Measurements from ENCODE around the gene DENND5A.

- TF ChIP-seq, protein P1, sequence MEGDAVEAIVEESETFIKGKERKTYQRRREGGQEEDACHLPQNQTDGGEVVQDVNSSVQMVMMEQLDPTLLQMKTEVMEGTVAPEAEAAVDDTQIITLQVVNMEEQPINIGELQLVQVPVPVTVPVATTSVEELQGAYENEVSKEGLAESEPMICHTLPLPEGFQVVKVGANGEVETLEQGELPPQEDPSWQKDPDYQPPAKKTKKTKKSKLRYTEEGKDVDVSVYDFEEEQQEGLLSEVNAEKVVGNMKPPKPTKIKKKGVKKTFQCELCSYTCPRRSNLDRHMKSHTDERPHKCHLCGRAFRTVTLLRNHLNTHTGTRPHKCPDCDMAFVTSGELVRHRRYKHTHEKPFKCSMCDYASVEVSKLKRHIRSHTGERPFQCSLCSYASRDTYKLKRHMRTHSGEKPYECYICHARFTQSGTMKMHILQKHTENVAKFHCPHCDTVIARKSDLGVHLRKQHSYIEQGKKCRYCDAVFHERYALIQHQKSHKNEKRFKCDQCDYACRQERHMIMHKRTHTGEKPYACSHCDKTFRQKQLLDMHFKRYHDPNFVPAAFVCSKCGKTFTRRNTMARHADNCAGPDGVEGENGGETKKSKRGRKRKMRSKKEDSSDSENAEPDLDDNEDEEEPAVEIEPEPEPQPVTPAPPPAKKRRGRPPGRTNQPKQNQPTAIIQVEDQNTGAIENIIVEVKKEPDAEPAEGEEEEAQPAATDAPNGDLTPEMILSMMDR (conservative IDR thresholded peaks at IDR 0.05; ENCODE audit: low read length): no peak
- TF ChIP-seq EZH2phosphoT487 (IDR thresholded peaks at IDR 0.05; ENCODE audit: borderline replicate concordance, low read depth, low read length): no peak
Measured at GRCh38 chr11:9210224-9210921, 54.8 kb downstream of the DENND5A start.
